ENCODE results near the gene EFTUD2. TPM values are rescaled to one million over a fixed set of nuclear protein-coding genes. Genes with fewer than 3 reads are reported as not detected.

The EFTUD2 gene
- total and polyA plus RNA-seq, 2 of the 4 experiments (the other 2 are of a cell fraction): 72.5 to 126 TPM

- no CpG with 5 or more reads among the region's 11 CpGs for WGBS, 2 experiments (ENCODE audit: extremely low coverage in 2 of 2, insufficient read length in 1 of 2)
- in situ Hi-C loops (cut with MboI; ENCODE audit: low sequenced_read_pairs) (loop anchor here (5.0 kb wide), 1 partner anchor 103 kb away; no protein-coding TSS in a partner anchor), intact Hi-C loops (cut with micrococcal nuclease) (no loop called here), dilution Hi-C loops (cut with HindIII; ENCODE audit: low sequenced_read_pairs, unreplicated experiment) (no loop called here)
- peak overlapping the region; percentile 60 for H2BK20ac ChIP-seq (ENCODE audit: low read depth, low read length)
- TF ChIP-seq MXI1 (IDR thresholded peaks at IDR 0.05; ENCODE audit: borderline replicate concordance, low read depth, low read length) (no peak), MAZ (IDR thresholded peaks at IDR 0.05; ENCODE audit: borderline replicate concordance, low read depth, low read length) (no peak), RFX5 (IDR thresholded peaks at IDR 0.05; ENCODE audit: low read depth, low read length) (no peak), MAFK (IDR thresholded peaks at IDR 0.05; ENCODE audit: low read depth, low read length) (no peak), BHLHE40 (IDR thresholded peaks at IDR 0.05; ENCODE audit: low read depth, low read length) (no peak), NFE2L2 (IDR thresholded peaks at IDR 0.05; ENCODE audit: low read depth, low read length) (no peak), POLR2A (IDR thresholded peaks at IDR 0.05; ENCODE audit: low read depth, low read length) (no peak), FOS (IDR thresholded peaks at IDR 0.05; ENCODE audit: low read depth, low read length) (no peak), RAD21 (IDR thresholded peaks at IDR 0.05; ENCODE audit: low read length) (no peak)
- TF ChIP-seq, protein P1, sequence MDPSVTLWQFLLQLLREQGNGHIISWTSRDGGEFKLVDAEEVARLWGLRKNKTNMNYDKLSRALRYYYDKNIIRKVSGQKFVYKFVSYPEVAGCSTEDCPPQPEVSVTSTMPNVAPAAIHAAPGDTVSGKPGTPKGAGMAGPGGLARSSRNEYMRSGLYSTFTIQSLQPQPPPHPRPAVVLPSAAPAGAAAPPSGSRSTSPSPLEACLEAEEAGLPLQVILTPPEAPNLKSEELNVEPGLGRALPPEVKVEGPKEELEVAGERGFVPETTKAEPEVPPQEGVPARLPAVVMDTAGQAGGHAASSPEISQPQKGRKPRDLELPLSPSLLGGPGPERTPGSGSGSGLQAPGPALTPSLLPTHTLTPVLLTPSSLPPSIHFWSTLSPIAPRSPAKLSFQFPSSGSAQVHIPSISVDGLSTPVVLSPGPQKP (IDR thresholded peaks at IDR 0.05; ENCODE audit: borderline replicate concordance, low read depth, low read length): no peak
- peaks cover 33% of the 10 kb centered on the region for H3K9me1 ChIP-seq (ENCODE audit: insufficient read depth, low read length)
- ChIA-PET POLR2A (ENCODE audit: unreplicated experiment) (interaction anchor here (0.9 kb wide), 1 partner anchor 10 kb away, joined by 3 read pairs; the partner anchor contains the start of gene EFTUD2), CTCF (interaction anchor here (0.9 to 1.0 kb wide), 2 partner anchors 112 to 190 kb away, joined by 3 read pairs; no protein-coding TSS in a partner anchor)
- H2BK5ac ChIP-seq (ENCODE audit: low read depth, low read length, poor library complexity, severe bottlenecking): peak overlapping the region; percentile 78
- H4K20me1 ChIP-seq (ENCODE audit: insufficient read depth, low read length): no peaks in the 10 kb centered on the region
- peak overlapping the region; percentile 56; the same call in 1 of the 2 replicates for H3K4me2 ChIP-seq (ENCODE audit: low read depth, low read length)
- peak overlapping the region; percentile 93 for H2AK9ac ChIP-seq (replicated peaks; ENCODE audit: low read depth, low read length, poor library complexity)
- peak overlapping the region; percentile 26; the same call in 1 of the 2 replicates for H3K56ac ChIP-seq (ENCODE audit: extremely low read depth, insufficient read depth, low read length)
- H3K23ac ChIP-seq (ENCODE audit: low read depth, low read length): peak overlapping the region; percentile 18; the same call in 1 of the 2 replicates
- BruUV-seq (replicated peaks): no TSS peak
- peak overlapping the region; percentile 24; the same call in 1 of the 2 replicates for H3K9ac ChIP-seq (ENCODE audit: low read depth, low read length)
- H3K79me1 ChIP-seq (ENCODE audit: low read depth in 1 of 2, low read length in 2 of 2): peaks cover 0 to 16% of the 10 kb centered on the region in 2 experiments; a peak in 2 of 4 replicates
- H3K4ac ChIP-seq (ENCODE audit: low read depth, low read length): peak overlapping the region; percentile 82
- peak overlapping the region; percentile 49 for H3K14ac ChIP-seq (replicated peaks; ENCODE audit: low read depth, low read length)
- H3K27ac ChIP-seq (ENCODE audit: insufficient read depth, low read length): peak overlapping the region; percentile 65
- H2BK15ac ChIP-seq (ENCODE audit: low read depth, low read length): peak overlapping the region; percentile 57; the same call in 2 of the 3 replicates
- peaks cover 18% of the 10 kb centered on the region for H3K4me1 ChIP-seq (ENCODE audit: control insufficient read depth, insufficient read depth, low read length)
- DNase-seq (peak; percentile 71), ATAC-seq (ENCODE audit: low read depth) (peak; percentile 48)
- no peaks in the 10 kb centered on the region for H3K36me3 ChIP-seq (ENCODE audit: control insufficient read depth, insufficient read depth, low read length)
- H3K18ac ChIP-seq (ENCODE audit: low read depth, low read length): peak overlapping the region; percentile 27; the same call in 1 of the 2 replicates
- H2AFZ ChIP-seq (replicated peaks; ENCODE audit: low read length, poor library complexity): peak overlapping the region; percentile 83
- peak overlapping the region; percentile 84 for H4K5ac ChIP-seq (ENCODE audit: low read depth, low read length)
- peaks cover 8% of the 10 kb centered on the region; the same call in 1 of the 2 replicates for H3K27me3 ChIP-seq (ENCODE audit: control insufficient read depth, insufficient read depth, low read length)
- peak overlapping the region; percentile 85 for H2AK5ac ChIP-seq (ENCODE audit: low read depth, low read length)
- H4K8ac ChIP-seq (ENCODE audit: low read depth in 2 of 2, low read length in 2 of 2): peak overlapping the region; percentile 6 to 82; a peak in 2 of 4 replicates
- H4K91ac ChIP-seq (ENCODE audit: insufficient read depth, low read depth, low read length): peak overlapping the region; percentile 84
- H3K4me3 ChIP-seq (ENCODE audit: insufficient read depth, low read depth, low read length): no peak overlapping the region
- peak overlapping the region; percentile 78 for H2BK120ac ChIP-seq (ENCODE audit: low read depth, low read length)
- H3K9me3 ChIP-seq (ENCODE audit: control insufficient read depth, insufficient read depth, low read length): no peaks in the 10 kb centered on the region
These were observed 10.5 kb upstream of the EFTUD2 start for GRCh38 chr17:44909681-44910144.

Measured in IMR-90 (cell line).